G401.6 (cell line): Measurements from ENCODE around the gene YTHDC2.
A peak's percentile ranks its signal among the peaks of the same experiment; 100 is the strongest.

Source experiments
- FAIRE-seq: peaks from 2 replicates; lab custom pipeline; 2012; peaks lifted over from hg19 to GRCh38; lab: Jason Lieb, UNC

The YTHDC2 gene

DNA sequence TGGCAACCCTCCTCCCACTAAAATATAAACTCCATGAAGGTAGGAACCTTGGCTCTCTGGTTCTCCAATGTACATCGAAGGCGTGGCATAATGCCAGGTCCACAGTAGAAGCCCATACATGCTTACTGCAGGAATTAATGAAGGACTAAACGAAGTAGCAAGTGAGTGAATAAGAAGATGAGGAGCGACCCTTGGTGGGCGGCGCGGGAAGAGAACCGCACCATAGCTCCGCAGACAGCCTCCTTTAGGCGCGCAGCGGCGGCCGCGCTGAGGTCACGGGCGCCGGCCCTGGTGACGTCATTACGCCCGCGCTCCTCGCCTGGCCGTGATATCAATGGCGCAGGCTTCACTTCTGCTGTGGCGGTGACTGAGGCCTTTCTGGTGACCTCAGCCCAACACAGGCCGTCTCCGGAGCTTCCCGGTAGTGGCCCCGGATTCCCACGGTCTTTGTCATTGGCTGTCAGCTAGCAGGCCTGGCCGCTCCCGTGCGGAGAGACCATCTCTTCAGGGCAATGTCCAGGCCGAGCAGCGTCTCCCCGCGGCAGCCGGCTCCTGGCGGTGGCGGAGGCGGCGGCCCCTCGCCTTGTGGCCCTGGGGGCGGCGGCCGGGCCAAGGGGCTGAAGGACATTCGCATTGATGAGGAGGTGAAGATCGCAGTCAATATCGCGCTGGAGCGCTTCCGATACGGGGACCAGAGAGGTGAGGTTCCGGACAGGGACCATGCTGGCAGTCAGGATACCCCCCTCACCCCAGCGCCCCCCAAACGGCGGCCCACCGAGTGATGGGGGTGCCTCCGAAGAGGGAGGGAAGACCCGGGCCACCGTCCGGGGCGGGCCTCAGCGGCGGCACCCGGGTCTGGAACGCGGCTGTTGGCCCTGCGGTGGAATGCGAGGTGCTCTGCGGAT is at the start of gene YTHDC2:
YTHDC2 (plus strand) TSS at position 311 of the 905 bp plus-strand sequence; CDS start at position 513, 202 bp downstream.
- FAIRE-seq: peak; percentile 85

DNA sequence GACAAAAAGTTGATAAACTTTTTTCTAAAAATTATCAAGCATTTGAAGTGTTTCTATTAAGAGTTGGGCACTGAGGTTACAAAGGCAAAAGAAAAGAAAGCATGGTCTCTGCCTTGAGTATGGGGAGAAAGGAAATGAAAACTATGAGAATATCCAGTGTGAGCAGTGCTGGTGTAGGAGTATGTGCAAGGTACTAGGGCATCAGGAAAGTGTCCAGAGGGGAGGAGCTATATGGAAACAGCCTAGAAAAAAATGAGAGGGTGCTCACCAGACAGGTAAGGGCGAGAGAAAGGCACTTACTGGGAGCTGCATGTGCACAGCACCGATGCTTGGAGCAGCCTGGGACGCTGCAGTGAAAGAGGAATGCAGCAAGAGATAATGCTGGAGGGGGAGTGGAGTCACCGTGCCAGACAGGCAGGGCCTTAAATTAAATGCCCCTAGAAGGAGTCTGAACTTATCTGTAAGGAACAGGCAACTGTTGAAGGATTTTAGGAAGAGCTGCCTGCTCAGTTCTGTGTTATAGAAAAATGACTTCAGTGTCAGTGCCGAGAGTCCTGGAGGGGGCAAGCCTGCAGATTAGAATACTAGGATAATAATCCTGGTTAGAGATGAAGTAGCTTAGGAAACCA is 39.3 kb upstream of the YTHDC2 start:
- FAIRE-seq: no peak

DNA sequence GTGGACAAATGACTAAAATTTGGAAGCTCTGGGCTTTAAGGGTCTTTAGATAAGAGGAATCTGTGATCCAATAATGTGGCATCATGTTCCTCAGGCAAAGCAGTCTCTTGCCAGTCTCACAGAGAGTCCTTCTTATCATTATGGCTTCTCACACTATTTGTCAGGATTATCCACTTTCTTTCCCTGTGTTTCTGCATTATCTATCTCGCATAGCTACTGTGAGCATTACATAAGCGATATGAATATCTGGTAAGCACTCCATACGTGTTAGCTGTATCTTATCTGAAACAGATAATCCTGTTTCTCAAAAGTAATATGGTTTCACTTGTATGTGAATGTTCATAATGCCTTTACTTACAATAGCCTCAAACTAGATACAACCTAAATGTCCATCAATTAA is 34.8 kb upstream of the YTHDC2 start:
- no peak for FAIRE-seq

DNA sequence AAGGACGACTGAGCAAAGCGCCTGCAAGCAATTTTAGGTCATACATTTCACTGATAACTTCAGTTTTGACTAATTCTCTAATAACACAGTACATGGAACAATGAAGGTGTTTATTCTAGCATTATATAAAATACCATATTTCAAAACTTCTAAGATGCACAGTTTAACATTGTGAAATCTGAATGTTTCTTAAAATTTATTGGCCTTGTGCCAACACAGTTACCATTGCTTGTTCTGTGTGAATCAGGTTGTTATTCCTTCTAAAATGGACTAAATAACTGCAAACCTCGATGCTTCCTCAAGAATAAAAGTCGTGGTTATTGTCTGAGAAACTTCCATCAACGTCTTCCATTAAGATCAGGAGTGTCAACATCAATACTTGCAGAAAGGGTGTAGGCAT is 33.3 kb upstream of the YTHDC2 start:
- FAIRE-seq: no peak

DNA sequence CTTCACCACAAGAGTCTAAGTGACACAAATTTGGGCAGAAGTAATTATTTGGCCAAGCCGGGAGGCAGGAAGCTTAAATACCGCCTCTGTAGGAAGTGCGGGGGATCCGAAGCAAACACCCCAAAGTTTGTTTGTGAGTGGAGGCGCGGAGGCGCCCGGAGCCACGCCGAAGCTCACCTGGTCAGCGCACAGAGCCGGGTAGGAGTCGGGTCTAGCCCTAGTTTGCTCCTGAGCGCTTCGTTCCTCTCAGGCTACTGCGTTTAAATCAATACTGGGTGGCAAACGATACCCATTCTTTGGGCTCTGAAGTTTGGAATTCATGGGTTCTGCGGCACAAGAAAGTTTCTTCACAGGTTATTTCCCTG is 26.1 kb upstream of the YTHDC2 start:
- FAIRE-seq: no peak

DNA sequence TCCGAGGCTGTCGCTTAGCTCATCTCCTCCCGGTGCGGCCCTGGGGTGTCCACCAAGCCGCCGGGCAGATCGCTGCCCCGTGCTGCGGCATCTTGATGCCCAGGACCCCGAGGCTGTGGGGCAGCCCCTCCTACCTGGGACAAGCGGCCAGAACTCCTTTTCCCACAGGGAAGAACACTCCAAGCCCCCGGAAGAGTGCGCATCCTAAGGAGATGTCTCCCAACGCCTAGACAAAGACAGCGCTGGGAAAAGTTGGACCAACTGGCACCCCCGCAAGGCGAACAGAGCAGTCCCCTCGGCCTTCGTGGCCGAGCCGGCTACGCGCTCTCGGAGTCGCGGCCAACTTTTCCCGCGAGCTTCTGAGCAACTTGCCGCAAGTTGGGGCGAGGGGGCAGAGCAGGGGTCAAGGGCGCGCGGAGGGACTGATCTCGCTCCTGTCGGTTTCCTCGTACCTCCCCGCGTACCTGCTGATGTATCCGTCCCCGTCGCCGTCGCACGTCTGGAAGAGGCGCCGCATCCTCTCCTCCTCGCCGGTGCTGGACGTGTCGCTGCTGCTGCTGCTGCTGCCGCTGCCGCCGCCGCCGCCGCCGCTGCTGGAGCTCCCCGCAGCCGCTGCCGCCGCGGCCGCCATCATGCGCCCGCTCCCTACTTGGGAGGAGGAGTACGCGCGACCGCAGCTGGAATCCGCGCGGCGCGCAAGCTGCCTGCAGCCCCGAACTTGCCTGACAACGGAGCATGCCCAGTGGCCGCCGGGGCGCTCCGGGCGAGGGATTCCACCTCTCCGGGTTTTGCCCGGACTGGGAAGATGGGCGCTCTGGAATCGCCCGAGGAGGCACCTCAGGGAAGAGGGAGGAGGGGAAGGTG is 25.5 kb upstream of the YTHDC2 start, which contains the start of gene MCC:
MCC (minus strand) TSS at position 673 of the 864 bp plus-strand sequence.
- no peak for FAIRE-seq

DNA sequence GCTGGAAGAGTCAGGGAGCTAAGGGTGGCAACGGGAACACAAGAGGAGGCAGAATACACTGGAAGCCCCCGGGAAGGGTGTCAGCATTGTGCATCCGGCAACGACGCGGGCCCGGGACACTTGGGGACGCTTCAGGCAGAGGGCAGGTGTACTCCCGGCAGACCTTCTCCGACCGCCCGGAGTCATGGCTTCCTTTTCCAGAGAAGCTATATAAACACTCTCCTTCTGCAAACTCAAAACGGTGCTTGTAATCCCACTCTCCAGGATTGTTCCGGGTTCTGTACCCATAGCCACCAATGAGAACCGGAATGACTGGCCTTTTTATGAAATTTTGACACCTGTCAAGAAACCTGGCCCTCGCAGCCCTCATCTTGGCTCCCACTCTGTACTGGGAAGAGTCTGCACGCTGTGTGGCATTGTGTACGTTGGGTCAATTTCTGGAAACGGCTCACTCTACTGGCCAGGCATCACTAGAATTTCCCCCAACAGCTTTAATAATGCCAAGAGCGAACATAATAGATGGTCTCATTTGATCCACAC is 24.8 kb upstream of the YTHDC2 start:
- no peak for FAIRE-seq

DNA sequence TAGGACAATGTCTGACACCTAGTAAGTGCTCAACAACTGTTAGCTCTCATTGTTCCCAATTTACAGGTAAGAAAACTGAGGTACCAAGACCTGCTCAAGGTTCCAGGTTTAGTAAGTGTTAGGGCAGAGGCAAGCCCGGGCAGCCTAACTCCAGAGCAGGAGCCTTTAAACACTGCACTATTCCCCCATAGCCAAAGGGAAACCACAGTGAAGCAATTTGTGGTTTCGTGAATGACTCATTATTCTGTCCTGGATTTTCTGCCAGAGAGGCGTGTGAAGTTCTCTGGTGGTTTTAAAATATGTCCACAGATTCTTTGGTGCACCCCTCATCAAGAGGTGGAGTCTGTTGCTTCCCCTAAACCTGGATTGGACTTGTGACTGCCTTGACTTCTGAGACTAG is 24.2 kb upstream of the YTHDC2 start:
- FAIRE-seq: no peak

DNA sequence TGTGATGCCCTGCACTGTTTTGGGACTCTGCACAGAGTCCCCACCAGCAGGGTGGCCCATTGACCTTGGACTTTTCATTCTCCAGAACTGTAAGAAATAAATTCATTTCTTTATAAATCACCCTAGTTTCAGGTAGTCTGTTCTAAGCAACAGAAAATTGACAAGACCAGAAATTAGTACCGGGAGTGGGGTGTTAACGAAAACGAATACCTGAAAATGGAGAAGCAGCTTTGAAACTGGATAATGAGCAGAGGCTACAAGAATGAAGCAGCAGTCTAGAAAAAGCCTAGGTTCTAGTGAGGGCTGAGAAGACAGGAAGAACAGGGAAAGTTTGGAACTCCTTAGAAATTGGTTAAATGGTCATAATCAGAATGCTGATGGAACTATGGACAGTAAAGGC is 23.2 kb upstream of the YTHDC2 start:
- FAIRE-seq: no peak

DNA sequence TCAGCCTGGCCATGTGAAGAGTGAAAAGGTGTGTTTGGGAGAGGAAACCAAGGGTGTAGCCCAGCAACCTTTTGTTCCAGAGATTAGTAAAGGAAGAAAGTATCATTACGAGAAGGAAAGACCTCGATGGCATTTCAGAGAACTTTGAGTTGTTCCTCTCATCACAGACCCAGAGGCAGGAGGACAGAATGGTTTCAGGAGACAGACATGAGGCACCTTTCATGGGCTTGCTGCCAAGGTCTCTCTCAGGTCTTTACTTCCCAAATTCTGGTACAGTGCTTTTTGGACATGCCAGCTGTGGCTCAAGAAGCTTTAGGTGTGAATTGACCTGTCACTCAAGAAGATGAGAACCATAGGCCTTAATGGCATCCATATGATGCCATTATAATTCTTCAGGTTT is 22.5 kb upstream of the YTHDC2 start:
- no peak for FAIRE-seq

DNA sequence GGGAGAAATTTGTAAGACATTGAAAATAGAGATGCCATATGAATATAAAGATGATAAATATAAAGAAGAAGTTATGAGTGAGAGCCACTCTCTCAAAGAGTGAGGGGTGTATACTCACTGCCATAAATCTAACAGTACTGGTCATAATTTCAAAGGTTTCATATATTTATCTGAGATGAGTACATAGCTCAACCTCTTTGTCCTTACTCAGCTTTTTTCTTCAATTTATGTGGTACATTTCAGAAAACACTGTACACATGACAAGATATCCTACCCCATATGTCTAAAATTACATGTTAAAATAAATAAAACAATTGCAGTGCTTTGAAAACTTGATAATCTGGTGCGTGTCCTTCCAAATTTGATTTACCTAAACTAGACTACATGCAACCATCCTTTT is 20.0 kb upstream of the YTHDC2 start:
- FAIRE-seq: no peak

DNA sequence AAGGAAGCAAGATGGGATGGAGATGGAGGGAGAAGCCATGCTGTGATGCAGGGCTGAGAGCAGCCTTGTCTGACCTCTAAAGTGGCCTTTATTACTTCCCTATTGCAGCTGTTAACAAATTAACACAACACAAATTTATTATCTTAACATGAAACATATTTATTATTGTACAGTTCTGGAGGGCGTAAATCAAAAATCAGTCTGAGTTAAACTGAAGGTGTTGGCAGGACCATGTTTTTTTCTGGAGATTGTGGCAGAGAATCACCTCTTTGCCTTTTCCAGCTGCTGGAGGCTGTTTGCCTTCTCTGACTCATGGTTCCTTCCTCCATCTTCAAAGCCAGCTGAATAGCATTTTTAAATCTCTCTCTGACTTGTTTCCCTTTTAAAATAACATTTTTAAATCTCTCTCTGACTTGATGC is 18.1 kb upstream of the YTHDC2 start:
- no peak for FAIRE-seq

DNA sequence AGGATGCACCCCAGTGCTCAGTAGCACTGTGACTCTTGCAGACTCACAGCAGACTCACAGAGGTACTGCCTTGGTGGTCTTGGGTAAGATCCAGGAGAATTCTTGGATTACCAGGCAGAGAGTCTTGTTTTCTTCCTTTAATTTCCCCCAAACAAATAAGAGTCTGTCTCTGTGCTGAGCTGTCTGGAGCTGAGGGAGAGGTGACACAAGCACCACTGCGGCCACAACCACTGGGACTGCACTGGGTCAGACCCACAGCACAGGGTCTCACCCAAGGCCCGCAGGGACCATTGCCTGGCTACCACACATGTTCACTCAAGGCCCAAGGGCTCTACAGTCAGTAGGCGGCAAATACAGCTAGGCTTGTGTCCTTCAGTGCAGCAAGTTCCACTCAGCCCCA is 11.4 kb upstream of the YTHDC2 start:
- FAIRE-seq: no peak

DNA sequence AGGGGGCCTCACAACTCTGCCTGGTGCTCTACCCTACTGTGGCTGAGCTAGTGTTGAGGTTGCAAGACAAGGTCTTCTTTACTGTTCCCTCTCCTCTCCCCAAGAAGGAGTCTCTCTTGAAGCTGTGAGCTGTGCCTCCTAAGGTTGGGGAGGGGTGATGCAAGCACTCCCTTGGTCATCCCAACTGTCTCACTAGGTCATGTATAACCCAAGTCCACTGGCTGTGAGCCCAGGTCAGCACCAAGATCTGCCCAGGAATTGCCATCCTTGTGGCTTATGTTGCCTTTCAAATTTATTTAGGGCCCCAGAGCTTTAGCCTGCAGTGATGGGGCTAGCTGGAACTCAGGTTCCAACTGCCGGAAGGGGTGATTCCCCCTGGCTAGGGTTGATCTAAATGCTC is 10.3 kb upstream of the YTHDC2 start:
- no peak for FAIRE-seq

DNA sequence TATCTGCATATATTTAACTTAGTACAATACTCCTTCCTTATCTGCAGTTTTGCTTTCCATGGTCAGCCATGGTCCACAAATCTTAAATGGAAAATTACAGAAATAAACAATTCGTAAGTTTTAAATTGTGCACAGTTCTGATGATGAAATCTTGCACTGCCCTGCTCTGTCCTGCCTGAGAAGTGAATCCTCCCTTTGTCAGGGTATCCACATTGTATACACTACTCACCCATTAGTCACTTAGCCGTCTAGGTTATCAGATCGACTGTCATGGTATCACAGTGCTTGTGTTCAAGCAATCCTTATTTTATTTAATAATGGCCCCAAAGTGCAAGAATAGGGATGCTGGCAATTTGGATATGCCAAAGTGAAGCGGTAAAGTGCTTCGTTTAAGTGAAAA is 8.3 kb upstream of the YTHDC2 start:
- no peak for FAIRE-seq

DNA sequence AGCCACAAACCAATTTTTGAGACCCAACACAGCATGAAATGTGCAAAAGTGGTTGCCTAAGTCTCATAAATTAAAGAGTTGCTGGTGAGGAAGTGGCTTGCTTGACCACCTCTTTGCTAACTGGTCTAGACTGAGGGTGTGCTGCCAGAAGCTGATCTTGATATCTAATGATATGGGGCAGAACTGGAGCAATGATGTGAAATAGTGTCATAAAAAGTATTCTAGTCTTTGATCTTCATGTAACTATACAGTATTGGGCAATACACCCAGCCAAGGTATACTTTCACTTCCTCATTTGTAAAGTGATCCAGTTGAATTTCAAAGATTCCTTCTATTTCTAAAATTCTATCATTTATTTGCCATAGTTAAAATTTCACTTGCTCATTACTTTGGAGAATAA is 5.9 kb upstream of the YTHDC2 start:
- no peak for FAIRE-seq

DNA sequence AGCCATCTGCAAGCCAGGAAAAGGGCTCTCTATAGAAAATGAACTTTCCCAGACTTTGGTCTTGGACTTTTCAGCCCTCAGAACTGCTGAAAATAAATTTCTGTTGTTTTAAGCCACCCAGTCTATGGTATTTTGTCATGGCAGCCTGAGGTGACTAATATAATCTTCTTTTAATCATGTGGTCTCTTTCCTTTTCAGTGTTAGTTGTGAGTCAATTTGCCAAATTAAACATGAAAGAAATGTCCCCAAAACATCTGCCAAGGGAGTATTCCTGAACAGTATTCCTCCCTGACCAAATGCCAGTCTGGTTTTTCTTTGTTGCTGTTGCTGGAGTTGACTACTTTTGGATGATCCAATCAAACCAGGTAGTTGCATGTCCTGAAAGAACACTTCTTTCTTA is 4.7 kb upstream of the YTHDC2 start:
- FAIRE-seq: no peak

DNA sequence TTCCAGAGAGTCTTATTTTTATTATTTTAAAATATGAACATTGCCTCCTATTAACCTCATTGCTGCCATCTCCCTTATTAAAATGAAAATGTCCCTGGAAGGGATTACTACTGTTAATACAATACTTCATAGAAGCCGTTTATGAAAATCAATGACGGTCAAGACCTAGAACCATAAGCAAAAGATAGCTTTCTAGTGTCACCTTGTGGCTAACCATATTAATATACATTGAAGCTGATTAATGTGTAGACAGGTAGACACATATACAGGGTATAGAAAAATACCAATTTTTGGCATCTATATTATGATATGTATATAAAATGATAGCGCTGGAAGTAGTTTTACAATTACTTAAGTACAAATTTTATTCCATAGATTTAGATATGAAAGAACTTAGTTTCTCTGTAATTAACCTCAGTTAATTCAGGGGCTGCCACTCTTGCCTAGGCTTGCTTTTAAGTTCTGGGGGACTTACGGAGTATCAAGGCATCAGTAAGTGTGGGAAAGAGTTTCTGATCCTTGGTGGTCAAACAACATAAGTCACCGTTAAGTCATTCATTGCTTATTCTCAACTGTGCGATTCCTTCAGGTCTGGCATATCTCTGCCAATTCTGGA is 2.5 kb upstream of the YTHDC2 start:
- peak; percentile 15 for FAIRE-seq

DNA sequence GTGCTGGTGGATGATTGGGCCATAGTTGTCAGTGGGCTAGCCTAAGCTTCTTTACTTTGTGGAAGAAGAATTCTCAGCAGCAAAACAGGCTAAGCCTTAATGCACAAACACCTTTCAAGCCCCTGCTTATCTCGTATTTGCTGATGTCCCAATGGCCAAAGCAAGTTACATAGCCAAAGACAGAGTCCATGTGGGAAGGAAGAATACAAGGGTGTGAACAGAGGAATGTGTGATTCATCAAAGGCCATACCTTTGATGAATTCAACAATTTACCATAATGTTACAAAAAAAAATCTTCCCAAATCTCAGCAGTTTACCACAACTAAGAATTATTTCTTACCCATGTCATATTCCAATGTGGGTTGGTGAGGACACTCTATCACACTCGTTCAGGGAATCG is 1.2 kb upstream of the YTHDC2 start:
- no peak for FAIRE-seq

DNA sequence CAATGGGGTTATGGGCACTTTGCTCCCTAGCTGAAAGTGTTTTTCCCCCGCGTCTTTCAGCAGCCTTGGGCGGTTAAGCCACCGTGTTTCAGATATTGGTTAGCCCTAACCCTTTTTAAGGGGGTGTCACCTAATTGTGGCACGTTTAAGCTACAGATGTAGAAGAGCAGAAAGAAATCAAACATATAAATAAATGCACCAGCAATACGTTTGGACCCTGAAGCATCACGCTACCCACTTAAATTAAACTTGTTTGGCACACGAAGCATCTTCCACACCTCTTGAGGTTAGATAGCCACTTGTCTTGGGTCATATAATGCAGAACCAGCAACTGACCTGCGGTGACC is 768 bp downstream of the YTHDC2 start:
- FAIRE-seq: no peak

DNA sequence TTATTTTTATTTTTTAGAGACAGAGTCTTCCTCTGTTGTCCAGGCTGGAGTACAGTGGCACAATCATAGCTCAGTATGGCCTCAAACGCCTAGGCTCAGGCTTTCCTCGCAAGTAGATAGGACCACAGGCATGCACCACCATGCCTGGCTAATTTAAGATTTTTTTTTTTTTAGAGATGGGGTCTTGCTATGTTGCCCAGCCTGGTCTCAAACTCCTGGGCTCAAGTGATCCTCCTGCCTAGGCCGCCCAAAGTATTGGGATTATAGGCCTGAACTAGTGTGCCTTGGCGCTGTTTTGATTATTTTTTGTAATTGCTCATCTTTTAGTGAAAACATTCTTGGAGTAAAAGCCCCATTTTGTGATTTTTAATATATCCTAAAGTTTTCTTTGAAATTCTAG is 5.4 kb downstream of the YTHDC2 start:
- FAIRE-seq: no peak

DNA sequence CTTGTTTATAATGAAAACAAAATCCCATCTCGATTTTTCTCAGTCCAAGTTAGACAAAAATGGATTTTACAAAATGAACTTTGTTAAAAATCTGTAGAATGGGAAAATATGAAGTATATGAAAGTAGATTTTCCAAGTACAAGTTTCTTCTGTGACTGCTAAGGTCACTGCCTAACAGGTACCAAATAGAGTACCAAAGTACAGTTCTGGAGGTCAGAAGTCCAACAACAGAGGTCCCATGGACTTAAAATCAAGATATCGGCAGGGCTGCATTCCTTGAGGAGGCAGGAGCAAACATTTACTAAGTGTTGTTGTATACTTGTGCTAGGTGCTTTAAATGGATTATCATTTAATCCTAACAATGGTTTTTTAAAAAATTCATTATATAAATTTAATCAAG is 5.9 kb downstream of the YTHDC2 start:
- FAIRE-seq: no peak
